Activated CD4-positive, alpha-beta T cell treated with anti-CD3 and anti-CD28 coated beads for 36 hours (primary cell): ENCODE measurements around the gene TTC9B. TPM values are rescaled to one million over a fixed set of nuclear protein-coding genes. Genes with fewer than 3 reads are reported as not detected.

Experiments used
- ATAC-seq: fragments of 200-7000 bp; cut with Tn5 transposase; one replicate; pipeline ENCODE4 v1.10.0; 2021; ENCODE audit warnings: mild to moderate bottlenecking, moderate library complexity
- CTCF ChIA-PET: fragments of 350-600 bp; sonication (Branson Sonifier 250); formaldehyde crosslinking; loops from one replicate; lab custom pipeline; 2021; ENCODE audit warnings: antibody characterized with exemption; lab: Charles Lee
- POLR2A ChIA-PET: fragments of 350-600 bp; sonication (Branson Sonifier 250); formaldehyde crosslinking; loops from one replicate; lab custom pipeline; 2021; ENCODE audit warnings: antibody characterized with exemption, inconsistent platforms; lab: Charles Lee
- DNase-seq: peaks from one replicate; pipeline ENCODE4 v3.0.0-alpha.2; 2020
- H3K27ac Mint-ChIP-seq: one replicate; pipeline ENCODE4 v1.8.0; 2021; ENCODE audit warnings: mixed read lengths
- H3K27me3 Mint-ChIP-seq: one replicate; pipeline ENCODE4 v1.8.0; 2021; ENCODE audit warnings: mixed read lengths
- H3K36me3 Mint-ChIP-seq: one replicate; pipeline ENCODE4 v1.8.0; 2021; ENCODE audit warnings: low read depth, mixed read lengths
- H3K4me1 Mint-ChIP-seq: one replicate; pipeline ENCODE4 v1.8.0; 2021; ENCODE audit warnings: mixed read lengths
- H3K4me3 Mint-ChIP-seq: one replicate; pipeline ENCODE4 v1.8.0; 2021; ENCODE audit warnings: mild to moderate bottlenecking, moderate library complexity, mixed read lengths
- H3K9me3 Mint-ChIP-seq: one replicate; pipeline ENCODE4 v1.8.0; 2021; ENCODE audit warnings: low read depth, mixed read lengths
- intact Hi-C, 2 experiments: fragments of 100-400 bp; cut with DNase I in 1 of 2; cut with micrococcal nuclease in 1 of 2; formaldehyde crosslinking; loops; one replicate each; pipeline versions ENCODE4 v1.14.2 to v1.15.1; 2022 to 2024; cut with DNase I, micrococcal nuclease
- total RNA-seq, 2 experiments: library from RNA; stranded (reverse); gene quantifications; one replicate each; pipeline ENCODE4 v1.2.3, GENCODE V29; 2021

TTC9B gene
- total RNA-seq, 2 experiments from 2014 or later = not detected

- no peaks in the 10 kb centered on the region for H3K27me3 Mint-ChIP-seq
- POLR2A ChIA-PET = no interaction called here
Measured at GRCh38 chr19:40237791-40238190, 19.6 kb upstream of the TTC9B start.

GRCh38 chr19:40236366-40236765 is 18.2 kb upstream of the TTC9B start:
- Mint-ChIP-seq H3K36me3 (peaks cover 32% of the 10 kb centered on the region), H3K27me3 (no peaks in the 10 kb centered on the region), H3K4me1 (no peaks in the 10 kb centered on the region), H3K27ac (no peak overlapping the region), H3K4me3 (no peak overlapping the region), H3K9me3 (no peaks in the 10 kb centered on the region)
- ATAC-seq = no peak
- no peak for DNase-seq
- CTCF ChIA-PET = interaction anchor here (1.1 kb wide), 1 partner anchor 45 kb away, joined by 5 read pairs; no protein-coding TSS in a partner anchor
- intact Hi-C loops = no loop called here
- POLR2A ChIA-PET = interaction anchor here (0.6 kb wide), 1 partner anchor 1470 kb away, joined by 3 read pairs; no protein-coding TSS in a partner anchor

More at GRCh38 chr19:40237791-40238190, 19.6 kb upstream of the TTC9B start:
- ATAC-seq (no peak), DNase-seq (no peak)
- Mint-ChIP-seq H3K36me3 (peaks cover 35% of the 10 kb centered on the region), H3K4me1 (no peaks in the 10 kb centered on the region), H3K27ac (no peak overlapping the region), H3K4me3 (no peak overlapping the region), H3K9me3 (no peaks in the 10 kb centered on the region)
- intact Hi-C loops = no loop called here
- CTCF ChIA-PET = no interaction called here

- ChIA-PET CTCF (interaction anchor here (1.1 kb wide), 1 partner anchor 46 kb away, joined by 5 read pairs; no protein-coding TSS in a partner anchor), POLR2A (no interaction called here)
- Mint-ChIP-seq H3K27me3 (no peaks in the 10 kb centered on the region), H3K27ac (no peak overlapping the region), H3K9me3 (no peaks in the 10 kb centered on the region), H3K36me3 (peaks cover 30% of the 10 kb centered on the region), H3K4me3 (no peak overlapping the region), H3K4me1 (peaks cover 1% of the 10 kb centered on the region)
- ATAC-seq (no peak), DNase-seq (no peak)
- intact Hi-C loops = no loop called here
Measured at GRCh38 chr19:40236026-40236355, 17.8 kb upstream of the TTC9B start.

GRCh38 chr19:40235238-40236025 is 17.2 kb upstream of the TTC9B start:
- no peak overlapping the region for H3K4me3 Mint-ChIP-seq
- no peaks in the 10 kb centered on the region for H3K9me3 Mint-ChIP-seq
- ChIA-PET CTCF (interaction anchor here (1.1 kb wide), 1 partner anchor 46 kb away, joined by 5 read pairs; no protein-coding TSS in a partner anchor), POLR2A (no interaction called here)
- peaks cover 29% of the 10 kb centered on the region for H3K36me3 Mint-ChIP-seq
- no peaks in the 10 kb centered on the region for H3K27me3 Mint-ChIP-seq
- intact Hi-C loops = no loop called here
- ATAC-seq (no peak), DNase-seq (no peak)
- H3K4me1 Mint-ChIP-seq = peaks cover 3% of the 10 kb centered on the region
- H3K27ac Mint-ChIP-seq = no peak overlapping the region

GRCh38 chr19:40234429-40235237 is 16.4 kb upstream of the TTC9B start:
- H3K27ac Mint-ChIP-seq = no peak overlapping the region
- CTCF ChIA-PET = interaction anchor here (0.7 kb wide), 2 partner anchors 54 to 191 kb away, joined by 3 read pairs; no protein-coding TSS in a partner anchor

GRCh38 chr19:40233811-40234389 is 15.7 kb upstream of the TTC9B start:
- DNase-seq (no peak), ATAC-seq (no peak)
- intact Hi-C loops = no loop called here
- Mint-ChIP-seq H3K27ac (no peak overlapping the region), H3K9me3 (no peaks in the 10 kb centered on the region), H3K4me1 (peaks cover 18% of the 10 kb centered on the region), H3K27me3 (no peaks in the 10 kb centered on the region), H3K4me3 (no peak overlapping the region), H3K36me3 (peaks cover 19% of the 10 kb centered on the region)
- ChIA-PET POLR2A (no interaction called here), CTCF (interaction anchor here (0.7 kb wide), 2 partner anchors 54 to 192 kb away, joined by 3 read pairs; no protein-coding TSS in a partner anchor)

More at GRCh38 chr19:40234429-40235237, 16.4 kb upstream of the TTC9B start:
- no peak for ATAC-seq
- no peak for DNase-seq
- Mint-ChIP-seq H3K9me3 (no peaks in the 10 kb centered on the region), H3K4me3 (no peak overlapping the region), H3K4me1 (peaks cover 11% of the 10 kb centered on the region), H3K36me3 (peaks cover 26% of the 10 kb centered on the region), H3K27me3 (no peaks in the 10 kb centered on the region)
- intact Hi-C loops = no loop called here
- POLR2A ChIA-PET = no interaction called here

GRCh38 chr19:40232949-40233810 is 15.0 kb upstream of the TTC9B start:
- H3K27me3 Mint-ChIP-seq = peaks cover 1% of the 10 kb centered on the region
- ATAC-seq (no peak), DNase-seq (no peak)
- intact Hi-C loops = no loop called here
- peaks cover 19% of the 10 kb centered on the region for H3K36me3 Mint-ChIP-seq
- ChIA-PET POLR2A (no interaction called here), CTCF (no interaction called here)
- H3K4me1 Mint-ChIP-seq = peaks cover 22% of the 10 kb centered on the region
- no peaks in the 10 kb centered on the region for H3K9me3 Mint-ChIP-seq
- no peak overlapping the region for H3K27ac Mint-ChIP-seq
- no peak overlapping the region for H3K4me3 Mint-ChIP-seq

GRCh38 chr19:40232479-40232878 is 14.3 kb upstream of the TTC9B start:
- DNase-seq (no peak), ATAC-seq (no peak)
- no peaks in the 10 kb centered on the region for H3K9me3 Mint-ChIP-seq
- CTCF ChIA-PET = interaction anchor here (0.9 kb wide), 1 partner anchor 93 kb away, joined by 3 read pairs; no protein-coding TSS in a partner anchor
- intact Hi-C loops = no loop called here
- peaks cover 26% of the 10 kb centered on the region for H3K4me1 Mint-ChIP-seq
- POLR2A ChIA-PET = no interaction called here
- H3K4me3 Mint-ChIP-seq = no peak overlapping the region
- peaks cover 7% of the 10 kb centered on the region for H3K27me3 Mint-ChIP-seq
- peaks cover 14% of the 10 kb centered on the region for H3K36me3 Mint-ChIP-seq
- H3K27ac Mint-ChIP-seq = no peak overlapping the region

GRCh38 chr19:40231544-40232424 is 13.6 kb upstream of the TTC9B start:
- Mint-ChIP-seq H3K27ac (no peak overlapping the region), H3K9me3 (no peaks in the 10 kb centered on the region), H3K36me3 (peaks cover 10% of the 10 kb centered on the region), H3K4me1 (peaks cover 27% of the 10 kb centered on the region), H3K27me3 (peaks cover 13% of the 10 kb centered on the region), H3K4me3 (no peak overlapping the region)
- ChIA-PET POLR2A (no interaction called here), CTCF (interaction anchor here (0.9 kb wide), 1 partner anchor 92 kb away, joined by 3 read pairs; no protein-coding TSS in a partner anchor)
- intact Hi-C loops = no loop called here
- no peak for DNase-seq
- ATAC-seq = no peak

GRCh38 chr19:40231057-40231456 is 12.9 kb upstream of the TTC9B start:
- ATAC-seq = no peak
- H3K27me3 Mint-ChIP-seq = peaks cover 17% of the 10 kb centered on the region
- DNase-seq = no peak
- CTCF ChIA-PET = no interaction called here
- H3K27ac Mint-ChIP-seq = no peak overlapping the region
- POLR2A ChIA-PET = no interaction called here
- intact Hi-C loops = no loop called here
- no peaks in the 10 kb centered on the region for H3K9me3 Mint-ChIP-seq
- H3K4me1 Mint-ChIP-seq = peaks cover 31% of the 10 kb centered on the region
- peaks cover 9% of the 10 kb centered on the region for H3K36me3 Mint-ChIP-seq
- no peak overlapping the region for H3K4me3 Mint-ChIP-seq
